Suppressor macrophage treated with lipopolysaccharide for 4 hours (primary cell): Measurements from ENCODE around the gene ARRDC5.
"Not testable (repeated sequence)": the region's sequence is repeated elsewhere in the genome, so short reads cannot be mapped to it uniquely, and the experiment has no call there.

Source experiments
- DNase-seq: peaks from one replicate; pipeline ENCODE4 v3.0.0-alpha.2; 2020

Gene ARRDC5

DNA sequence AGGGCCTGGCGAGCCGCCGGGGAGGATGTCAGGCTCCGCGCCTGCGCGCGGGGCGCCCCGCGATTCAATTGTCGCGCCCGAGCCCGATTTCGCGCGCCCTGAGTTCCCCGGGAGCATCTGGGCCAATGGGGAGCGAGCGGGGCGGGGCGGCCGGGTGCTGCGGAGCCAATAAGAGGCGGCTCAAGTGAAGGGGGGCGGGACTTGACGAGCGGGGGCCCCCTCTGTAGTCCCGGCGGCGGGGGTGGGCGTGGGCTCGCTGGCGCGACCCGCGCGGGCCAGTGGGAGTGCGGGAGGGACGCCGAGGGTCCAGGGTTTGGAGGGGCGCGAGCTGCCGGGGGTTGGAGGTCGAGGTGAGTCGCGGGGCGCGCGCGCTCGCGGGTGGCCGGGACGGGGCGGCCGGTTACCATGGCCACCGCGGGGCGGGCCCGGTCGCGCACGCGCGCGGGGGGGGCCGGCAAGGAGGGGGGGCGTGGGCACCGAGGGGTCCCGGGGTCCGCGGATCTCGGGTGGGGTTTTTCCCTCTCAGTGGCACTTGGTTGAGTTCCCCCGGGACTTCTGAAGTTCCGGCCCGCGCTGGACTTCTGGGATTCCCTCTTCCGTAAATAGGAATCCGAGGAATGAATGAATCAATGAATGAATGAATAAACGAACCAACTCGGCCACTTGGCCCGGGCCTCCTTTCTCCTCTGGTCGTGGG lies 7.3 kb upstream of the ARRDC5 start:
- DNase-seq, result peak; percentile 94

DNA sequence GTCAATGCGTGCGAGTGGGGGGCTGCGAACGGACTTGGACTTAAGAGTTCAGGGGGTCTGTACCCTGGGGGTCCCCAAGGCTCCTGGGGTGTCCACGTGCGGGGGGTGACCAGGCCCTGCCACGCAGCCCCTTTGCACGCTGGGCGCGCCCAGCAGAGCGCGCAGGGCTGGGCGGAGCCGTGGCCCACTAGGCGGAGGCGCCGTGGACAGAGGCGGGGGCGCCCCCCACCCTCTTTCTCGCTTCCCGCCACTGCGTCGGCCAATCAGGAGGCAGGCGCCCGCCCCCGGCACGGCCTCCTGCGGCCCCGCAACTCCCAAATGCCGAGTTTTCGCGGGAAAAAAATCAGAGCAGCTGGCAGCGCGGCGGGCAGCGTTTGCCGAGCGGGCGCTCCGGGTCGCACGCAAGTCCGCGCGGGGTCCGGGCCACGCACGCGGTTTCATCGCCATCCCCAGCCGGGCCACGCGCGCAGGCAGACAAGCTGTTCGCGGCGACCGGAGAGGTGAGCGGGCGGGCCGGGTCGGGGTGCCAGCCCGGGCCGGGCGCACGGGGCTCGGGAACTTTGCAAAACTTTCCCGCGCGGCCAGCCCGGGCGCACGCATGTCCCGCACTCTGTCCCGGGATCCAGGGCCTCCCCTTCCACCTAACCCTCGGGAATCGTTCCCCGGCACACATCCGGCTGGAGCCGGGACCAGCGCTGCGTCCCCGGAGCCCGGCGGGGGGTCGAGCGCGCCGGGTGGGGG lies 6.6 kb upstream of the ARRDC5 start, which contains the start of gene UHRF1:
TSS of gene UHRF1 (plus strand) at position 346 of the 741 bp plus-strand sequence. CDS start 1,385 bp downstream, outside the sequence.
- peak; percentile 11 for DNase-seq

DNA sequence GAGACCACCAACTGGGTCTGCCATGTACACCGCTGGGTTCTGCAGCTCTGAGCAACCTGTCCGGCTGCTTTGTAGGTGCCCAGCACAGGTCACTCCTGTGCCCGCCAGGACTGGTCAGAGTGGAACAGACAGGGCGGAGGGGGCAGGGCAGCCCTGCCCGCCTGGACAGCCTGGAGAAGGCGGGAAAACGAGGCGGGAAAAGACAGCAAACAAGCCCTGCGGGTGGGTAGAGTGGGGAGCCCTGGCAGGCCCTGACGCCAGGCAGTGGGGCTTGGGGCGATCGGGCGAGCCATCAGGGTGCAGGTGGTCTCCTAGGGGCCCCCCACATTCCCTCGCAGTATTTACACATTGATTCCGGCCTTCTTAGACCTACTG lies 6.1 kb upstream of the ARRDC5 start:
- no peak for DNase-seq

DNA sequence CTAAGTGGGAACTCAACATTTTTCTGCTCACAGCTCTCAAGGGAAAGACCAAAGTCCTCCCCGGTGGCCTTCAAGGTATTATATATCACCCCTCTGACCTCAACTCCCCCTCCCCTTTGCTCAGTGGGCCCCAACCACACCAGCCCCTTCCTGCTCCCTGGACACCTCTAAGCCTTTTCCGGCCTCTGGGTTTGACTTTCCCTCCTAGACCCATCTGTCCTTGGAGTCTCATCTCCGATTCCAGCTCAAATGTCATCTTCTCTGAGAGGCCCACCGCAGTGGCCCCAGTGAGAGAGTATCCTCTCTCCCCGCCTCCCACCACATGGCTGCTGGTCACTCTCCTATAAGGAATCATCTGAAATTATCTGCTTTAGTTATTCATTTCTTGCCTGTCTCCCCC lies 5.7 kb upstream of the ARRDC5 start:
- no peak for DNase-seq

DNA sequence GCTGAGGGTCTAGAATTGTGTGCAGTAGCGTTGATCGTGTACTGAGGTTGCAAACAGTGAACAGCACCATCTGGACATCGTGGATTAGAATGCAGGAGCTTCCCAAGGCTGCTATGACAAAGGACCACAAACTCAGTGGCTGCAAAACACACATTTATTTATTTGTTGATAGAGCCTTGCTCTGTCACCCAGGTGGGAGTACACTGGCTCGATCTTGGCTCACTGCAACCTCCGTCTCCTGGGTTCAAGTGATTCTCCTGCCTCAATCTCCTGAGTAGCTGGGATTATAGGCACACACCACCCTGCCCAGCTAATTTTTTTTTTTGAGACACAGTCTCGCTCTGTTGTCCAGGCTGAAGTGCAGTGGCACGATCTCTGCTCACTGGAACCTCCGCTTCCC lies 4.3 kb upstream of the ARRDC5 start:
- no peak for DNase-seq

DNA sequence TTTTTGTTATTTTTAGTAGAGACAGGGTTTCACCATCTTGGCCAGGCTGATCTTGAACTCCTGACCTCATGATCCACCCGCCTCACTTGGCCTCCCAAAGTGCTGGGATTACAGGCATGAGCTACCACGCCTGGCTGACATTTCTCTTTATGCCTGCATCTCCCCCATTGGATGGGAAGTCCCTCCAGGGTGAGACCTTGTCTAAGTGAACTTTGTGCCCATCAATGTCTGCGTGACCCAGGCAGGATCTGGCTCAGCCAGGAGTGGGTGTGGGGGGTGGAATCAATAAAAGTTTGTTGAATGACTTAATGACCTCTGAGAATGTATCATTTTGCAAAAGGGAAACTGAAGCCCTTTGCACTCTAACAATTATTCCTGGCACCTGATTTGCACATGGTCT lies 1.8 kb upstream of the ARRDC5 start:
- peak; percentile 7 for DNase-seq

DNA sequence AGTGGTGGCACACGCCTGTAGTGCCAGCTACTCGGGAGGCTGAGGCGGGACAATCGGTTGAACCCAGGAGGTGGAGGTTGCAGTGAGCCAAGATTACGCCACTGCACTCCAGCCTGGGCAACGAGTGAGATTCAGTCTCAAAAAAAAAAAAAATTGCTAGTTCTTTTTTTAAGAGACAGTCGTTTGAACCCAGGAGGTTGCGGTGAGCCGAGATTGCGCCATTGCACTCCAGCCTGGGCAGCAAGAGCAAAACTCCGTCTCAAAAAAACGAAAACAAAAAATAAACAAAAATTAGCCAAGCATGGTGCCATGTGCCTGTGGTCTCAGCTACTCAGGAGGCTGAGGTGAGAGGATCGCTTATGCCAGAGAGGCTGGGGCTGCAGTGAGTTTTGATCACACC lies 1.8 kb downstream of the ARRDC5 start:
- DNase-seq, result peak; percentile 27

DNA sequence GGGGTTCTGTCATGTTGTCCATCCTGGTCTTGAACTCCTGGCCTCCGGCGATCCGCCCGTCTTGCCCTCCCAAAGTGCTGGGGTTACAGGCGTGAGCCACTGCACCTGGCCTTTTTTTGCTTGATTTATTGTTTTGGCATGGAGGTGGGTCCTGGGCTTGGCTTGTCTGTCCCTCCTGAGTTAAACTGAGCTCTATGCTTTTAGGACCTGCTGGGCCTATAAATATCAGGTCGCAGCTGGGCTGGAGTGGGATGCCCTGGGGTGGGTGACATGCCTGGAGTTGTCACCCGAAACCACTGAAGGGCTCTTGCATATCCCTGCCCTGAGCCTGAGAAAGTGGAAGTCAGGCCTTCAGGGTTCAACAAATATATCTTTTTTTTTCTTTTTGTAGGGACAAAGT lies 5.5 kb downstream of the ARRDC5 start:
- DNase-seq, result no peak

DNA sequence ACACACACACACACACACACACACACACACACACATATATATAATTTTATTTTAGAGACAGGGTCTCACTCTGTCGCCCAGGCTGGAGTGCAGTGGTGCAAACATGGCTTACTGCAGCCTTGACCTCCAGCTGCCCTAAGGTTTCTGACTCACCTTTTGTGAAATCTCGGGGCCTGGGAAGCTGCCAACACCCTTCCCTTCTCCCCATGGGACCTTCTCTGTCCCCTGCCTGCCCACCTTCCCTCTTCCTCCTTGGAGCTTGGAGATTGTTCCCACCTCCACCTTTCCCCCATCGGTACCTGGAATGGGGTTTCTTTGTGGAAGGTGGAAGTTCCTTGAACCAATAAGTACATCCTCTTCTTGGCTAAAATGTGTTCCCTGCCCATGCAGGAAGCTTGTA lies 6.3 kb downstream of the ARRDC5 start:
- peak; percentile 27 for DNase-seq

DNA sequence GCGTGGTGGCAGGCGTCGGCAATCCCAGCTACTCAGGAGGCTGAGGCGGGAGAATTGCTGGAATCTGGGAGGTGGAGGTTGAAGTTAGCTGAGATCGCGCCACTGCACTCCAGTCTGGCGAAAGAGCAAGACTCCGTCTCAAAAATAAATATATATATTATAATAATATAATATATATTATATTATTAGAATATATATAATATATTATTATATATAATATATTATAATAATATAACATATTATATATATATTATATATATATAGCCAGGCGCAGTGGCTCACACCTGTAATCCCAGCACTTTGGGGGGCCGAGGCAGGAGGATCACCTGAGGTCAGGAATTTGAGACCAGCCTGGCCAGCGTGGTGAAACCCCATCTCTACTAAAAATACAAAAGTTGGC lies 9.7 kb downstream of the ARRDC5 start:
- DNase-seq, result not testable (repeated sequence)

DNA sequence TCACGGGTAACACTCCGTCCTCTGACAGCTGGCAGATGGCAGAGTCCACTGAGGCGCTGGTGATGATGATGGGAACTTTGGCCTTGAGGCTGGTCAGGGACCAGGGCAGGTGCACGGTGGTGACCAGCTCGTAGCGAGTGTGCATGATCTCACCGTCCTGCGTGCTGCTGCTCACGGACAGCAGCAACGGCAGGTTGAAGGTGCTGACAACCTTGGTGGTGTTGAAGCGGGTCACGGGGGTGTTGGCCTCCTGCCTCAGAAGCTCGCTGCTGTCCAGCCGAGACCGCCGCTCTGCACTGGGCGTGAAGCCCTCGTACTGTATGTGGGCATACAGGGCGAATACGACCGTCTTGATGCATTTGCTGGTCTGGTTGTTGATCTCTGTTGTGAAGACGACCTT lies 11.6 kb downstream of the ARRDC5 start:
- DNase-seq, result no peak

DNA sequence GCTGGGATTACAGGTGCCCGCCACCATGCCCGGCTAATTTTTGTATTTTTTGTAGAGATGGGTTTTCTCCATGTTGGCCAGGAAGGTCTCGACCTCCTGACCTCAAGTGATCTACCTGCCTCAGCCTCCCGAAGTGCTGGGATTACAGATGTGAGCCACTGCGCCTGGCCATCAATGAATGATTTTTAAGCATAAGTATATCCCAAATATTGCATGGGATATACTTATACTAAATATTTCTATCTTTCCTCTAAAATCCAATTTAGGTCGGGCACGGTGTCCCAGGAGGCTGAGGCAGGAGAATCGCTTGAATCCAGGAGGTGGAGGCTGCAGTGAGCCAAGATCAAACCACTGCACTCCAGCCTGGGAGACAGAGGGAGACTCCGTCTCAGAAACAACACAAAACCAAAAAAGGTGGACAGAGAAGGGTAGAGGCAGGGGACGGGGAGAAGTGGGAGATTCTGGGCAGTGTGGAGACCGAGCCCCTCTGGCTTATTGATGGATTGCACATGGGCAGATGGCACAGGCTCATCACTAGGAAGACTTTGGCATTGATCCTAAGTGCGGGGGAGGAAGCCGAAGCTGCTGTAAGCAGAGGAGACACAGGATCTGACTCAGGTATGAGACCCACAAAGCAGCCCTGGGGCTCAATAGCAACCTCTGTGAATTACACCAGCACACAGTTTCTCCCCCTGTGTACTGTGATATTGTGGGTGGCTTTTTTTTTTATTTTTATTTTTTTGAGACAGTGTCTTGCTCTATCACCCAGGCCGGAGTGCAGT lies 13.5 kb downstream of the ARRDC5 start:
- DNase-seq, result no peak

DNA sequence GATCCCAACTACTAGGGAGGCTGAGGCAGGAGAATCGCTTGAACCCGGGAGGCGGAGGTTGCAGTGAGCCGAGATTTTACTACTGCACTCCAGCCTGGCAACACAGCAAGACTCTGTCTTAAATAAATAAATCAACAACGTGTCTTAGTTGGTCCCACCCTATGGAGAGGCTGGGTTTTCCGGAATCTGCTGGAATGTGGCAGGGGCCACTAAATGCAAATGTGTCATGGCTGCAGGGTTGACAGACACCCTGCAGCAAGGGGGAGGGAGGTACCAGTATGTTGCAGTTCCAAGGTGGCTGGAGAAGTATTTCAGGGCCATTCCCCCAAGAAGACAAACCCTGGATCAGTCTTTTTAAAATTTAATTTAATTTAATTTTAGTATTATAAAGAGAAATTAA lies 14.9 kb downstream of the ARRDC5 start:
- not testable (repeated sequence) for DNase-seq

DNA sequence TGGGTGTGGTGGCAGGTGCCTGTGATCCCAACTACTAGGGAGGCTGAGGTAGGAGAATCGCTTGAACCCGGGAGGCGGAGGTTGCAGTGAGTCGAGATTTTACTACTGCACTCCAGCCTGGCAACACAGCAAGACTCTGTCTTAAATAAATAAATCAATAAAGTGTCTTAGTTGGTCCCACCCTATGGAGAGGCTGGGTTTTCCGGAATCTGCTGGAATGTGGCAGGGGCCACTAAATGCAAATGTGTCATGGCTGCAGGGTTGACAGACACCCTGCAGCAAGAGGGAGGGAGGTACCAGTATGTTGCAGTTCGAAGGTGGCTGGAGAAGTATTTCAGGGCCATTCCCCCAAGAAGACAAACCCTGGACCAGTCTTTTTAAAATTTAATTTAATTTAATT lies 17.7 kb downstream of the ARRDC5 start:
- DNase-seq, result not testable (repeated sequence)

DNA sequence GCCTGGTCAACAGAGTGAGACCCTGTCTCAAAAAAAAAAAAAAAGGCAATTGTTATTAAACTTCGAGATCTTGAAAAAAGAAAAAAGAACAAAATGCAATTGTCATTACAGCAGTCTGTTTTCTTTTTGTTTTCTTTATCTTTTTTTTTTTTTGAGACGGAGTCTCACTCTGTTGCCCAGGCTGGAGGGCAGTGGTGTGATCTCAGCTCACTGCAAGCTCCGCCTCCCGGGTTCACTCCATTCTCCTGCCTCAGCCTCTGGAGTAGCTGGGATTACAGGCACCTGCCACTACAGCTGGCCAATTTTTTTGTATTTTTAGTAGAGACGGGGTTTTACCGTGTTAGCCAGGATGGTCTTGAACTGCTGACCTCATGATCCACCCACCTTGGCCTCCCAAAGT lies 19.8 kb downstream of the ARRDC5 start:
- DNase-seq, result not testable (repeated sequence)

DNA sequence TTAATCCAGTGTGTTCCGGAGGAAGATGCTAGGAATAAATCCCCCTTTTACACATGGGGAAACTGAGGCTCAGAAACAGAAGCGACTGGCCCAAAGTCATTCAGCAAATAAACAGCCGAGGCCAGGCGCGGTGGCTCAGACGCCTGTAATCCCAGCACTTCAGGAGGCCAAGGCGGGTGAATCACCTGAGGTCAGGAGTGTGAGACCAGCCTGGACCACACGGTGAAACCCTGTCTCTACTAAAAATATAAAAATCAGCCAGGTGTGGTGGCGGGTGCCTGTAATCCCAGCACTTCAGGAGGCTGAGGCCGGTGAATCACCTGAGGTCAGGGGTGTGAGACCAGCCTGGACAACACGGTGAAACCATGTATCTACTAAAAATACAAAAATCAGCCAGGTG lies 23.7 kb downstream of the ARRDC5 start:
- no peak for DNase-seq

DNA sequence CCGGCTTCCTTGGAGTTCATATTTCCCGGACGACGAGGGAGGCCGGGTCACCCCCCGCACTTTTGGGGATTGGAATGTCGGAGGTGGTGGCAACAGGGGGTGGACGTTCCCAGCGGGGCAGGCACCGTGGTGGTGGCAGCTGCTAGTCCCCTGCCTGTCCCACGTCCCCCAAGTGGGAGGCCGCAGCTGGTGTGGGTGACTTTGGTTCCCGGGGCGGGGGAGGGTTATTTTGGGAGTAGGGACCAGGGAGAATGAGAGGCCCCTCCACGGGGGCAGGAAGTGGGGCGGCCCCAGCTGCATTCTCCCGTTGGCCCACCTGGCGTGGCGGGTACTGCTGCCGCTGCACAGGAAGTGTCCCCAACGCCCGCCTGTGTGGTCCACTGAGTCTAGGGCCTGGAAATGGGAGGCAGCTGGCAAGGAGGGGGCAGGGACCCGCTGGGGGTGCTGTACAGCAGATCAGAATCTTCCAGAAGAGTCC lies 24.2 kb downstream of the ARRDC5 start:
- no peak for DNase-seq

DNA sequence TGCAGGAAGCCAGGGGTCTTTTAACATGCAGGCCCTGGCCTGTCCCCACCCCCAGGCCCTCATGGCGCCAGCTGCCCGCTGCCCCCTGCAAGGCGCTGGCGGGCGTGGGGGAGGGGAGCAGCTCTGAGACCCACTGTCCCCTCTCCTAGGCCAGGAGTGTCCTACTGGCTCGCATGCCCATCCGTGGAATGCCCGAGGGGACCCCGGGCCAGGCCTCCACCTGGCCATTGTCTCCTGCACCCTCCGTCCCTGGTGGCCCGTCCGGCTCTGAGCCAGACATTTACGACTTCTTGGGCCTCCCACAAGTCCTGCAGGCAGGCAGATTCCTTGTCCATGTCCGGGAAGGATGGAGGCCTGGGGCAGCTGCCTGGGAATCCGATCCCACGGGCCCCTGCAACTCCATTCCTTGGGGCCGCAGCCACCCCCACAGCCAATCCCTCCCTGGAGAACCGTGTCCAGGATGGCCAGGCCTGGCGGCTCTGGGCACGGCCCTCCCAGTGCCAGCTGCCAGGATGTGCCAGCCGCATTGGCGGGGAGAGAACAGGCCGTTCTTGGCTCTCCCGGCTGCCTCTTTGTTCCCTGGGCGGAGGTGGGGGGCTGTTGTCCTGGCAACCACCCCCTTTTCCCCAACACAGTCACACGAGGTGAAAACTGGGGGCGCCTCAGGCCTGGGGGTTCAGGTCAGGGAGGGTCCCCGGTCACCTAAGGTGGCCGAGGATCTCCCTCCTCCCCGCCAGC lies 24.8 kb downstream of the ARRDC5 start:
- no peak for DNase-seq

DNA sequence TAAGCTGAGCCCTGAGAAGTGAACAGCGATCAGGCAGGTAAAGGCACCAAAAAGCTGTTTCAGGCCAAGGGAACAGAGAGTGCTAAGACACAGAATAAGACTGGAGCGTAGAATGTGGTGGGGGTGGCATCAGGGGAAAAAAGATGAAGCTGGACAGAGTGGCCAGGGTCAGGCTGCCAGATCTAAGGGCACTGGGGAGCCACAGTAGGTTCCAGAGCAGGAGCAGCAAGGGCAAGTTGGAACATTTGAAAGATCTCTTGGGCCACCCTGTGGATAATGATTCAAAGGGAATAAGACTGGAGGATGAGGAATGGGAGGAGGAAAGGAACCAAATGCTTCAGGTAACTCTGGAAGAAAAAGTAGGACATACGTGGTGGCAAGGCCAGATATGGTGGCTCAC lies 28.8 kb downstream of the ARRDC5 start:
- DNase-seq, result no peak

DNA sequence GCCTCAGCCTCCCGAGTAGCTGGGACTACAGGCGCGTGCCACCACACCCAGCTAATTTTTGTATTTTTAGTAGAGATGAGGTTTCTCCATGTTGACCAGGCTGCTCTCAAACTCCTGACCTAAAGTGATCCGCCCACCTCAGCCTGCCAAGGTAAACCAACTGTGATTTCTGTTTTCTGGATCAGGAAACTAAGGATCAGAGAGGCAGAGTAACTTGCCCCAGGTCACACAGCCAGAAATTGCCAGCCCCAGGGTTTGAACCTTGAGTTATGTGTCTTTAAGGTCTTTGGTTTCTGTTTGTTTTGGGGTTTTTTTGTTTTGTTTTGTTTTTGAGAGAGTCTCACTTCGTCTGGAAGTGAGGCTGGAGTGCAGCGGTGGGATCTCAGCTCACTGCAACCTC lies 31.0 kb downstream of the ARRDC5 start:
- no peak for DNase-seq

DNA sequence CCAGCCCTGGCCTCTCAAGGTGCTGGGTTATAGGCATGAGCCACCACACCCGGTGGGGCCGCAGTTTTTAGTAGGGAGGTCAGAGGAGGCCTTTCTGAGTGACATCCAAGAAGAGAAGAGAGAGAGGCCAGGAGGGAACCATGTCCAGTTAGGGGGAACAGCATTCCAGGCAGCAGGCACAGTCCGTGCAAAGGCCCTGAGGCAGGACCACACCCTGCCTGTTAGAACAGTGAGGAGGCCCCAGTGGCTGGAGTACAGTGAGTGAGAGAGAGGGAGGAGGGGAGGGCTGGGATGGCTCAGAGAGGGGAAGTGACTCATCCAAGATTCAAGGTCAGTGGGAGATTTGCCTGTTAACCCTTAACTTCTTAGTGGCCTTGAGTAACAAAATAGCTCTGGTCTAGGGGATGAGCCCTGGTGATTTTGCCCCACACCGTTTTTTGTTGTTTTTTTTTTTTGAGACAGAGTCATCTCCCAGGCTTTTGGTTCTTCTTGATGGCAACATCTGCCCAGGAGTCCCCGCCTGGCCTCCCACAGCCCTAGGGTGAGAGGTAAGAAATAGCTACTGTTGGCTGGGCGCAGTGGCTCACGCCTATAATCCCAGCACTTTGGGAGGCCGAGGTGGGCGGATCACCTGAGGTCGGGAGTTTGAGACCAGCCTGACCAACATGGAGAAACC lies 32.5 kb downstream of the ARRDC5 start:
- peak; percentile 94 for DNase-seq

DNA sequence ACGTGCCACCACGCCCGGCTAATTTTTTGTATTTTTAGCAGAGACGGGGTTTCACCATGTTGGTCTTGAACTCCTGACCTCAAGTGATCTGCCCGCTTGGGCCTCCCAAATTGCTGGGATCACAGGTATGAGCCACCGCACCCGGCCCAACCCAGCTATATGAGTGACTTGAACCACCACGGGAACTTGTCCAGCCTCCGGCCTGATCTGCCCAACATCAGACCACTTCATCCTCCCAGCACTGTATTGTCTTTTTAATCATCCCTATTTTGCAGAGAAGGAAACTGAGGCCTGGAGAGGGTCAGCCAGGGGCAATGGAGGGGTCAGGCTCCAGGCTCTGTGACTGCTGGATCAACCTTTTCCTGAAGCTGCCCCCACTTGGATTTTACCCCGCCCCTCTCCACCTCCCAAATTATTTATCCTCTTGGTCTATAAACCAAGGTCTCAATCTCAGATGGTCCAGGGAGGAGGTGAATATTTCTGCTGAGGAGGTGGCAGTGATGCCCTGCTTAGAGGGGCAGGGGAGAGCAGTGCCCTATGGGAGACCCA lies 34.3 kb downstream of the ARRDC5 start:
- no peak for DNase-seq
